ENCODE measurements around the gene UBASH3A.

GRCh38 chr21:42472521-42472920 lies 68.8 kb downstream of the UBASH3A start:
- TF ChIP-seq EZH2 (IDR thresholded peaks at IDR 0.05; ENCODE audit: borderline replicate concordance, low read depth, low read length, severe bottlenecking) = no peak
- TF ChIP-seq, protein P1, sequence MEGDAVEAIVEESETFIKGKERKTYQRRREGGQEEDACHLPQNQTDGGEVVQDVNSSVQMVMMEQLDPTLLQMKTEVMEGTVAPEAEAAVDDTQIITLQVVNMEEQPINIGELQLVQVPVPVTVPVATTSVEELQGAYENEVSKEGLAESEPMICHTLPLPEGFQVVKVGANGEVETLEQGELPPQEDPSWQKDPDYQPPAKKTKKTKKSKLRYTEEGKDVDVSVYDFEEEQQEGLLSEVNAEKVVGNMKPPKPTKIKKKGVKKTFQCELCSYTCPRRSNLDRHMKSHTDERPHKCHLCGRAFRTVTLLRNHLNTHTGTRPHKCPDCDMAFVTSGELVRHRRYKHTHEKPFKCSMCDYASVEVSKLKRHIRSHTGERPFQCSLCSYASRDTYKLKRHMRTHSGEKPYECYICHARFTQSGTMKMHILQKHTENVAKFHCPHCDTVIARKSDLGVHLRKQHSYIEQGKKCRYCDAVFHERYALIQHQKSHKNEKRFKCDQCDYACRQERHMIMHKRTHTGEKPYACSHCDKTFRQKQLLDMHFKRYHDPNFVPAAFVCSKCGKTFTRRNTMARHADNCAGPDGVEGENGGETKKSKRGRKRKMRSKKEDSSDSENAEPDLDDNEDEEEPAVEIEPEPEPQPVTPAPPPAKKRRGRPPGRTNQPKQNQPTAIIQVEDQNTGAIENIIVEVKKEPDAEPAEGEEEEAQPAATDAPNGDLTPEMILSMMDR (IDR thresholded peaks at IDR 0.05; ENCODE audit: borderline replicate concordance, extremely low read depth, low read length, poor library complexity, severe bottlenecking) = no peak
